Measurements from ENCODE around the gene SETD1A. TPM values are rescaled to one million over a fixed set of nuclear protein-coding genes. Genes with fewer than 3 reads are reported as not detected.
"Not testable (repeated sequence)": the region's sequence is repeated elsewhere in the genome, so short reads cannot be mapped to it uniquely, and the experiment has no call there.

Gene SETD1A
- total RNA-seq, 1 experiment from 2014 or later, result 4.1 TPM

DNA sequence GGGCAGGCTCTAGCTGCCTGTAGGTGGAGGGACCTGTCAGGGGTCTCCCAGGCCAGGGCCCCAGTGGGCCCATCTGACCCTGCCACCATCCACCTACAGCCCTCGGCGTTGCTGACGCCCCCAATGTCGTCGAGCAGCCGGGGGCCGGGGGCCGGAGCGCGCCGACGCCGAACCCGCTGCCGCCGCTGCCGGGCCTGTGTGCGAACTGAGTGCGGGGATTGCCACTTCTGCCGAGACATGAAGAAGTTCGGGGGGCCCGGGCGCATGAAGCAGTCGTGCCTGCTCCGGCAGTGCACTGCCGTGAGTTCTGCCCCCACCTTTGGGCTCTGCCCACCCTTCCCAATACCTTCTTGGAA is 31.9 kb upstream of the SETD1A start:
- Histone ChIP-seq H3K36me3 (replicated peaks; ENCODE audit: control insufficient read depth, insufficient read depth, low read length) (peaks cover 8% of the 10 kb centered on the region), H3K27me3 (ENCODE audit: control insufficient read depth, insufficient read depth, low read length) (no peaks in the 10 kb centered on the region), H3K4me3 (ENCODE audit: insufficient read depth, low read depth, low read length) (no peak overlapping the region)
- peak; percentile 48 for DNase-seq

DNA sequence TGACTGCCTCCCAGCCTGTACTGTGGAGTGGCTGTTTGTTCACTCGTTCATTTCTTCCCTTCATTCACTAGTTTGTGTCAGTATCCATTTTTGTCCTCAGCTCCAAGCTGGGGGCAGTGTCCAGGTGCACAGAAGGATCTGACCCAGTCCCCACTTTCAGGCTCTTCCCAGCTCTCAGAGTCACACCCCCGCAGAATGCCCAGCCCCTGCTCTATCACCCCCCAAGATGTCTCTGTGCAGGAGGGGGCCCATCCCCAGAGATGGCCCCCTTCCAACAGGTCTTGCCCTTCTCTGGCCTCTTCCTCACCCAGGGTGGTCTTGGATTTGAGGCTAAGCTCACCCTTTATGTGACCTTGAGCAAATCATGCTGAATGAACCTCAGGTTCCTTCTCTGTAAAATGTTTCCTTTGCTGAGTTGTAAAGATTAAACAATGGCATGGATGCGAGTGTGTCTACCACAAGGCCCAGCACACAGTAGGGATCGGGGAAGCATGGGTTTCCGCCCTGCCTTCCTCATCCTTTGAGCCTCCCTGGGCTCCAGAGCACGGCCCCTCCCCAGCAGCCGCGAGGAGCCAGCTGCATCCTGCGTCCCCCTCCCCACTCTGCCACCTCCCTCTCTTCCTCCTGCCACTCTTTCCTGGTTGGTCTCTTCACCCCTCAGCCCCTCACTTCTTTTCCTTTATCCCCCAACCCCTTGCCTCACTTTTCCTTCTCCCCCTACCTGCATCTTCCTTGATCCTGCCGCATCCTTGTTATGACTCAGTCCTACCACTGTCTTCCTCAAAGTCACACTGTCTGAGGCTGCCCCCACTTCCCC is 31.4 kb upstream of the SETD1A start:
- Histone ChIP-seq H3K27me3 (ENCODE audit: control insufficient read depth, insufficient read depth, low read length) (no peaks in the 10 kb centered on the region), H3K4me3 (ENCODE audit: insufficient read depth, low read depth, low read length) (no peak overlapping the region), H3K36me3 (replicated peaks; ENCODE audit: control insufficient read depth, insufficient read depth, low read length) (peaks cover 13% of the 10 kb centered on the region)
- DNase-seq, result peak; percentile 36

DNA sequence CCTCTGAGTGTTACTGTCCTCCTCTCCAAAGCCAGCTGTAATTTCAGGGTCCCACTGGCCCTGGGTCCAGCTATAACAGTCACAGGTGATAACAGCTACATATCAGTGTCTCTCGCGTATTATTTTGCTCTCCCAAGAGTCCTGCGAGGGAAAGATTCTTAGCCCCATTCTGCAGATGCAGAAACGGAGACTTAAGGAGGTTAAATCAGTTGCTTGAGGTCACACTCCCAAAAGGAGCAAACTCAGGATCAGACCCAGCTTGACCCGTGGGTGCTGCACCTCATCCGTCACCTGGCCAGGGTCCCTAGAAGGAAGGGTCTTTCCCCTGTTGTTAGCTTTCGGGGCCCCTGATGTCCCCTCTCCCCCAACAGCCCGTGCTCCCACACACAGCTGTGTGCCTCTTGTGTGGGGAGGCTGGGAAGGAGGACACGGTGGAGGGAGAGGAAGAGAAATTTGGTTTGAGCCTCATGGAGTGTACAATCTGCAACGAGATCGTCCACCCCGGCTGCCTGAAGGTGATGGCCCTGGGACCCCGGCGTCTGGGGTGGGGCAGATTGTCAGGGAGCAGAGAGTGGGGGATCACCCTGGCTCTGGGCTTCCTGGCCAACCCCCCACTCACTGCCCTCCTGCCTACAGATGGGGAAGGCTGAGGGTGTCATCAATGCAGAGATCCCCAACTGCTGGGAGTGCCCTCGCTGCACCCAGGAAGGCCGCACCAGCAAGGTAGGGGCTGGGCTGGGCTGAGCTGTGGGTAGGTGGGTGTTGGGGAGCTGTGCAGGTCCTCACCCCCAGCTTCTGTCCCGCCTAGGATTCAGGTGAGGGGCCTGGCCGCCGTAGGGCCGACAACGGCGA is 30.4 kb upstream of the SETD1A start:
- H3K27me3 ChIP-seq (ENCODE audit: control insufficient read depth, insufficient read depth, low read length), result no peaks in the 10 kb centered on the region
- DNase-seq, result peak; percentile 19
- no peak overlapping the region for H3K4me3 ChIP-seq (ENCODE audit: insufficient read depth, low read depth, low read length)
- H3K36me3 ChIP-seq (replicated peaks; ENCODE audit: control insufficient read depth, insufficient read depth, low read length), result peaks cover 17% of the 10 kb centered on the region

DNA sequence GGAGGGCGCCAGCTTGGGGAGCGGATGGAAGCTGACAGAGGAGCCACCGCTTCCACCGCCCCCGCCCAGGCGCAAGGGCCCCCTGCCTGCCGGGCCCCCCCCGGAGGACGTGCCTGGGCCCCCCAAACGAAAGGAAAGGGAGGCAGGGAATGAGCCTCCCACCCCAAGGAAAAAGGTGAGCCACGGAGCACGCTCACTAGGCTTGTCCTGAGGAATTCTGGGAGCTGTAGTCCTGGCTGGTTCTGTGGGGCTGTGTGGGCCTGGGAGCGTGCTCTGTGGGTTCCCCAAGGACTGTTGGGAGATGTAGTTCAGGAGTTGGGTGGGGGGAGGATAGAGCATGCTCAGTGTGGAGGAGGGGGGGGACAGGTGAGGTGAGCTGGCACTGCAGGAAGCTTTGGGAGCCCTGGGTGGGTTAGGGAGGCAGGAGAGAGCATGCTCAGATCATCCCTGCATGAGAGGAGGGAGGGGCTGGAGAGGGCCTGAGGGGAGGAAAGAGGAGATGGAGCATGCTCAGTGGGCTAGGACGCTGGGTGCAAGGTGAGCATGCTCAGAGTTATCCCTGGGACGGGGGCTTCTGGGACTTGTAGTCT is 29.7 kb upstream of the SETD1A start:
- no peaks in the 10 kb centered on the region for H3K27me3 ChIP-seq (ENCODE audit: control insufficient read depth, insufficient read depth, low read length)
- H3K36me3 ChIP-seq (replicated peaks; ENCODE audit: control insufficient read depth, insufficient read depth, low read length), result peaks cover 21% of the 10 kb centered on the region
- DNase-seq, result peak; percentile 98
- no peak overlapping the region for H3K4me3 ChIP-seq (ENCODE audit: insufficient read depth, low read depth, low read length)

DNA sequence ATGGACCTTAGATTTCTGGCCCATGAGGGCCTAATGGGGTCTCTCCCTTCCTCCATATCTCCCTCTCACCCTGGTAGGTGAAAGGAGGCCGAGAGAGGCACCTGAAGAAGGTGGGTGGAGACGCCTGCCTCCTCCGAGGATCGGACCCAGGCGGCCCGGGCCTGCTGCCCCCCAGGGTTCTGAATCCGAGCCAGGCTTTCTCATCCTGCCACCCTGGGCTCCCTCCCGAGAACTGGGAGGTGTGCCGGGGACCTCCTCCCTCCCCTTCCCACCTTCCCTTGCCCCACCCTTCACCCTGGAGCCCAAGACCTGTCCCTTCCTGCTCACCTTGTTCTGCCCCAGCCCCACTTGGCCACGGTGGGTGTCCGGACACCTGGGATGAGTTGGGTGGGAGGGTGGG is 29.2 kb upstream of the SETD1A start:
- H3K4me3 ChIP-seq (ENCODE audit: insufficient read depth, low read depth, low read length), result no peak overlapping the region
- H3K36me3 ChIP-seq (replicated peaks; ENCODE audit: control insufficient read depth, insufficient read depth, low read length), result peaks cover 21% of the 10 kb centered on the region
- H3K27me3 ChIP-seq (ENCODE audit: control insufficient read depth, insufficient read depth, low read length), result no peaks in the 10 kb centered on the region
- DNase-seq, result no peak

DNA sequence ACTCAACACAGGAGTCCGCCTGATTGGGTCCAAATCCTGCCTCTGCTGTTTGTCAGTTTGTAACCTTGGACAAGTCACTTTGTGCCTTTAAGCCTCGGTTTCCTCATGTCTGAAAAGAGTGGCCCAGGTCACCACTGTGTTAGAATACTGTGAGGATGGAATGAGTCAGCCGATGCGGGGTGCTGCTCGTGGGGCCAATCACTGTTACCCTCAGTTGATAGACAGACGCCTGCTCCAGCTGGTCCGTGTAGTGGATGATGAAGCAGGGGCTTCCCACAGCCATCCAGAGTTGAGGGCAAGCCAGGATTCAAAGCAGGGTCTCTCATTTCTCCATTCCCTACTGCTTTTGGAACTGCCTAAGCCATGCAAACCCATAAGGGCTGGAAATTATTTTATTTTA is 28.4 kb upstream of the SETD1A start:
- no peaks in the 10 kb centered on the region for H3K27me3 ChIP-seq (ENCODE audit: control insufficient read depth, insufficient read depth, low read length)
- peaks cover 21% of the 10 kb centered on the region for H3K36me3 ChIP-seq (replicated peaks; ENCODE audit: control insufficient read depth, insufficient read depth, low read length)
- peak; percentile 31 for DNase-seq
- H3K4me3 ChIP-seq (ENCODE audit: insufficient read depth, low read depth, low read length), result no peak overlapping the region

DNA sequence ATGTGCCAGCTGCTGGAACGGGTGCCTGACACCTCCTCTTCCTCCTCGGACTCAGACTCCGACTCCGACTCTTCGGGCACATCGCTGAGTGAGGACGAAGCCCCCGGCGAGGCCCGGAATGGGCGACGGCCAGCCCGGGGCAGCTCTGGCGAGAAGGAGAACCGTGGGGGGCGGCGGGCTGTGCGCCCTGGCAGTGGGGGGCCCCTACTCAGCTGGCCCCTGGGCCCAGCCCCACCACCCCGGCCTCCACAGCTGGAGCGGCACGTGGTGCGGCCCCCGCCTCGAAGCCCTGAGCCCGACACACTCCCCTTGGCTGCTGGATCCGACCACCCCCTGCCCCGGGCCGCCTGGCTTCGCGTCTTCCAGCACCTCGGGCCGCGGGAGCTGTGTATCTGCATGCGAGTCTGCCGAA is 27.4 kb upstream of the SETD1A start:
- no peaks in the 10 kb centered on the region for H3K27me3 ChIP-seq (ENCODE audit: control insufficient read depth, insufficient read depth, low read length)
- no peak overlapping the region for H3K4me3 ChIP-seq (ENCODE audit: insufficient read depth, low read depth, low read length)
- peaks cover 21% of the 10 kb centered on the region for H3K36me3 ChIP-seq (replicated peaks; ENCODE audit: control insufficient read depth, insufficient read depth, low read length)
- DNase-seq, result no peak

DNA sequence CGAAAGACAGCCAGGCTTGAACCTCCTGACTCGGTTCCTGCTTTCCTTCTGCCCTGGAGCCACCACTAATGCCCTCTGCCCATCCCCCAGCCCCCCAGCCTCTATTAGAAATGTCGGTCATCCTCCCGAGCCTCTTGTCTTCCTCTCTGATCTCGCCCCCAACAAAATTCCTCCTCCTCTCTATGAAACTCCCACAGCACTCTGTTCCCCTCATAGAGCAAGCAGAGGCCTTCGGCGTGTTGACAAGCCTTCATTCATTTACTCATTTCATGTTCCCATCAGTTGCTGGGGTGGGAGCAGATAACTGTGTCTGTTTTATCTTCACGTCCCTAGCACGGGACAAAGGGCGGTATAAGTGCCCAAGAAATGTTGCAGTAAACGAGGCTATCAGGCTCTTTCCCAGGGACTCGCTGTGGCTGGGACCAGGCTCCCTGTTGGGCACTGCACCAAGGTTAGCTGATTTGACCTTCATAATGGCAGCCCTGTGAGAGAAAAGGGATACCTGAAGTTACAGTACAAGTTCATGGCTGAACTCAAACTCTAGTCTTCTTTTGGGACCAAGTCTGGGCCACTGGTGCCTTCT is 26.4 kb upstream of the SETD1A start:
- Histone ChIP-seq H3K4me3 (ENCODE audit: insufficient read depth, low read depth, low read length) (no peak overlapping the region), H3K27me3 (ENCODE audit: control insufficient read depth, insufficient read depth, low read length) (no peaks in the 10 kb centered on the region), H3K36me3 (replicated peaks; ENCODE audit: control insufficient read depth, insufficient read depth, low read length) (peaks cover 24% of the 10 kb centered on the region)
- DNase-seq, result no peak

DNA sequence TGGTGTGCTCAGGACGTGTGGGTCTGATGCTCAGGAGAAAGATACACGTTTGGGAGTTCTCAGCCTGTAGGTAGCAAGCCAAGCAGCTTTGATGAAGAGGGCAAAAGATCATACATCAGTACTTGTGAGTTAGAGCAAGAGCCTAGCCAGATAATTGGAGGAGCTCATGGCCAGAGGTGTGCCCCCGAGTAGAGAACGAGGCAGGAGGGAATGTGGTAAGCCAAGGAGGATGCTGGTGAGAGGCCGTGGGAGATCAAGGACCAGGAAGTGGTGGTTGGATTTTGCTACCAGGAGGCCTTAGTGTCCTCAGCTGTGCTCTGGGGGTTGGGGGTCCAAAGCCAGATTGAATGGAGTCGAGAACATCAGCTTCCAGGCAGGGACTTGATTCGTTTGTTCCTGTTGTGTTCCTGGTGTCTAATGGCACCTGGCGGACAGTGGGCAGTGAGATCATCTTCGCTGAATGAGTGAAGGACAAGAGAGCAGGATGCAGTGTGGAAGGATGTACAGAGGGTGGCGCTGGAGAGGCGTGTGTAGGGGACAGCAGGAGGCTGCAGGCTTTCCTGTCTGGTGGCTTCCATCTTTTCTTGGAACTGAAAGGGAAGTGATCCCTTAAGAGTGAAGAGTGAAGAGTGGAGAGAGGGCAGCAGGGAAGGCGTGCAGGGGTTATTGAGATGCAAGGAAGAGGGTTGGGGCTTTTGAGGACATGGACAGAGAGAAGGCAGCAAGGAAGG is 22.6 kb upstream of the SETD1A start:
- peaks cover 20% of the 10 kb centered on the region for H3K36me3 ChIP-seq (replicated peaks; ENCODE audit: control insufficient read depth, insufficient read depth, low read length)
- H3K4me3 ChIP-seq (ENCODE audit: insufficient read depth, low read depth, low read length), result no peak overlapping the region
- peak; percentile 89 for DNase-seq
- H3K27me3 ChIP-seq (ENCODE audit: control insufficient read depth, insufficient read depth, low read length), result no peaks in the 10 kb centered on the region

DNA sequence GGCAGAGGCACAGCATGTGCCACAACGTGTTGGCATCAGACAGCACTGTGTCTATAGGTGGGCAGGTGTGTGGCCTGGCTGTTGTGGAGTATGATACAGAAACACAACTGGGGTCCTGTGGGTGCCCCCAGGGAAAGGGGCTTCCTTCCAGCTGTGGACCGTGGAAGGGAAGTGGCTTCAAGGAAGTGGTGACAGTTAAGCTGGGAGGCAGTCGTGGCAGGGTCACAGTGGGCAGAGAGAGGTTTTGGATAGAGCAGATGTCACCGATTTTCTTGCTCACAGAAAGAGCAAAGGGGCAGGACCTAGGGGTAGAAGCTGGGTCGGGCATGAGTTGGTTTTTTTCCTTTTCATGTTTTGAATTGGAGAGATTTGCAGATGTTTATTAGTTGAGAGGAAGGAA is 19.9 kb upstream of the SETD1A start:
- H3K4me3 ChIP-seq (ENCODE audit: insufficient read depth, low read depth, low read length), result no peak overlapping the region
- H3K36me3 ChIP-seq (replicated peaks; ENCODE audit: control insufficient read depth, insufficient read depth, low read length), result peaks cover 11% of the 10 kb centered on the region
- no peak for DNase-seq
- H3K27me3 ChIP-seq (ENCODE audit: control insufficient read depth, insufficient read depth, low read length), result no peaks in the 10 kb centered on the region

DNA sequence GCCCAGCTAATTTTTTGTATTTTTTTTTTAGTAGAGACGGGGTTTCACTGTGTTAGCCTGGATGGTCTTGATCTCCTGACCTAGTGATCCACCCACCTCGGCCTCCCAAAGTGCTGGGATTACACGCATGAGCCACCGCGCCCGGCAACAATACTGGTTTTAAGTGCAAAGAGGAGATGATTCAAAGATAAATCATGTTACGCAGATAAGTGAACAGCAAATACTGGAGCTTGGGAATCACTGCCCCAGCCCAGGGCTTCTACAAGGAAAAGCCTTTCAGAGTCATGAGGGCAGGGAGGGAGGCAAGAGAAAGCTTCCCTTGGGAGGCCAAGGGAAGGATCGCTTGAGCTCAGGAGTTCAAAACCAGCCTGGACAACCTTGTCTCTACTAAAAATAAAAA is 18.0 kb upstream of the SETD1A start:
- not testable (repeated sequence) for DNase-seq; H3K4me3 ChIP-seq (ENCODE audit: insufficient read depth, low read depth, low read length); H3K27me3 ChIP-seq (ENCODE audit: control insufficient read depth, insufficient read depth, low read length)
- H3K36me3 ChIP-seq (replicated peaks; ENCODE audit: control insufficient read depth, insufficient read depth, low read length), result peaks cover 20% of the 10 kb centered on the region

DNA sequence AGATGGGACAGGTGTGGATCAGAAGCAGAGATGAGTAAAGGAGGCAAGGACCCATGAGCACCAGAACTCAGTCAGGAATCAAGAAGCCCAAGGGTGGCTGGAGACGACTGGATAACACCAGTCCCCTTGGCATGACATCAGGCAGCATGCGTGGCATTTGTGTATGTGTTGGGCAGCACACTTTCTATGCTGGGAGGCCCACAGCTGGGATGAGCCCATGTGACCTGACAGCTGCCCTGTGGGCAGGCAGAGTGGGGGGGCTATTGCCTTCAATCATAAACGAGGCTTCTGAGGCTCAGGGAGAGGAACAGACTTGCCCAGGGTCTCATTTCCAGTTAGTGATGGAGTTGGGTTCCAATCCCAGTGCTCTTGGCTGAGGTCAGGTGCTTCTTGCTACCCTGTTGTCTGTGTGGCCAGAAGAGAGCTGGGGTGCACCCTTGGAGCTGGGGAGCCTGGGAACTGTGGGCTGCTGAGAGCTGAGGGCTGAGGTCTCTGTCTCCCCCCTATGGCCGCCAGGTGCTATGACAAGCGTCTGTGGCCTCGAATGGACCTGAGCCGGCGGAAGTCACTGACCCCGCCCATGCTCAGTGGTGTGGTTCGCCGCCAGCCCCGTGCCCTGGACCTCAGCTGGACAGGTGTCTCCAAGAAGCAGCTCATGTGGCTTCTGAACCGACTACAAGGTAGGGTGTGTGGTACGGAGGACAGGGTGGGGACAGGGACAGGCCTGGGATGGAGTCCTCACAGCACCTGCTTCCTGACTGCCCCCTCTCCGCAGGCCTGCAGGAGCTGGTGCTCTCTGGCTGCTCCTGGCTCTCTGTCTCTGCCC is 15.7 kb upstream of the SETD1A start:
- Histone ChIP-seq H3K4me3 (ENCODE audit: insufficient read depth, low read depth, low read length) (no peak overlapping the region), H3K36me3 (replicated peaks; ENCODE audit: control insufficient read depth, insufficient read depth, low read length) (peaks cover 19% of the 10 kb centered on the region), H3K27me3 (ENCODE audit: control insufficient read depth, insufficient read depth, low read length) (no peaks in the 10 kb centered on the region)
- DNase-seq, result peak; percentile 93

DNA sequence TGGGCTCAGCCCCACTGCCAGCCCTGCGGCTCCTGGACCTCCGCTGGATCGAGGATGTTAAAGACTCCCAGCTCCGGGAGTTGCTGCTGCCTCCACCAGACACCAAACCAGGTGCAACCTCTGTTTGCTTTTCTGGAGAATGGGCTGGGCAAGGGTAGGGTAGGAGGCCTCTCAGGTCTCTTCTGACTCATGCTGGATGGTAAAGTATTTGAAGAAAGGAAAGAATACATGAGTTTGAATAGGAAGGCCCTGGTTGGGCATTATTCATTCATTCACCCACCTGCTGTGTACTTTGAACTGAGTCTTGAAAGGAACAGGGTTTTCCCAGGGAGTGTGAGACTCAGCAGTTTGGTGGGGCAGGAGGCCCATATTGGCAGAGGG is 15.1 kb upstream of the SETD1A start:
- DNase-seq, result no peak
- no peaks in the 10 kb centered on the region for H3K27me3 ChIP-seq (ENCODE audit: control insufficient read depth, insufficient read depth, low read length)
- H3K4me3 ChIP-seq (ENCODE audit: insufficient read depth, low read depth, low read length), result no peak overlapping the region
- H3K36me3 ChIP-seq (replicated peaks; ENCODE audit: control insufficient read depth, insufficient read depth, low read length), result peaks cover 17% of the 10 kb centered on the region
